SH-SY5Y (cell line): ENCODE results near the gene MAG.

Experiments used
- GATA2 ChIP-seq: IDR thresholded peaks from 2 replicates; pipeline ENCODE4 v1.6.1; 2011; ENCODE audit warnings: mild to moderate bottlenecking, low read depth, low read length
- GATA3 ChIP-seq: IDR thresholded peaks from 2 replicates; pipeline ENCODE4 v1.6.1; 2011; ENCODE audit warnings: low read depth, mild to moderate bottlenecking, low read length, moderate library complexity

DNA sequence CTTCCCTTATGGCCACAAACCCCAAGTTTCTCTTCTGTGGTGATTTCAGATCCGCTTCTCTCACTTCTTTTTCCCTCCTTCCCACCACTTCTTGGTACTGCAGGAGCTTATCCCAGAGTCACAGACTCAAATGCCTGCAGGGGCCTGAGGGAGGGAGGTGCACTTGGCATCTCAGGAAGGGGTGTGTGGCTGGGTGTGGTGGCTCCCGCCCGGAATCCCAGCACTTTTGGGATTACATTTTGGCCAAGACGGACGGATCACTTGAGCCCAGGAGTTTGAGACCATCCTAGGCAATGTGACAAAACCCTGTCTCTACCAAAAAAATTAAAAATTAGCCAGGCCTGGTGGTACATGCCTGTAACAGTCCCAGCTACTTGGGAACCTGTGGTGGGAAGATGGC is 17.6 kb upstream of the MAG start:
- TF ChIP-seq GATA2 (no peak), GATA3 (no peak)
